Right cardiac atrium (tissue), 5 donors: ENCODE results near the gene REP15. TPM values are rescaled to one million over a fixed set of nuclear protein-coding genes. Genes with fewer than 3 reads are reported as not detected.
A peak's percentile ranks its signal among the peaks of the same experiment; 100 is the strongest.
"Not testable (repeated sequence)": the region's sequence is repeated elsewhere in the genome, so short reads cannot be mapped to it uniquely, and the experiment has no call there.

ENCODE experiments used
- ATAC-seq, 2 donors: fragments of 200-7000 bp; cut with Tn5 transposase; one replicate each; pipeline versions ENCODE4 v1.8.0 to v1.9.1; 2020; ENCODE audit warnings: moderate library complexity in 2 of 2, mild to moderate bottlenecking in 1 of 2
- DNase-seq, 3 donors: peaks; one replicate each; pipeline ENCODE4 v3.0.0-alpha.2; 2020
- H3K27ac ChIP-seq: one replicate; pipeline ENCODE4 v1.5.1; 2013; ENCODE audit warnings: mild to moderate bottlenecking, low read length, control low read depth, moderate library complexity
- H3K27me3 ChIP-seq: one replicate; pipeline ENCODE4 v1.6.1; 2013; ENCODE audit not compliant: control insufficient read depth, insufficient read depth
- H3K4me1 ChIP-seq: one replicate; pipeline ENCODE4 v1.6.1; 2013; ENCODE audit warnings: low read length; ENCODE audit not compliant: control insufficient read depth, insufficient read depth
- H3K4me3 ChIP-seq: one replicate; pipeline ENCODE4 v1.5.1; 2013; ENCODE audit warnings: low read length, control low read depth
- H3K9me3 ChIP-seq: one replicate; pipeline ENCODE4 v1.6.1; 2013; ENCODE audit warnings: low read length; ENCODE audit not compliant: control insufficient read depth
- WGBS: extraction: QIAGEN DNeasy Blood & Tissue Kit; methylation state at CpG from one replicate; pipeline ENCODE4 v1.1.7; 2013; 5-methylcytosine and 5-hydroxymethylcytosine counted together
- intact Hi-C, 4 donors: fragments of 100-400 bp; cut with DNase I; formaldehyde crosslinking; loops; one replicate each; pipeline versions ENCODE4 v1.11.0 to v1.14.0; 2022 to 2023
- long read RNA-seq, 4 donors: library from polyadenylated mRNA; unstranded; transcript quantifications; one replicate each; pipeline ENCODE4 v2.0.0, GENCODE V29; 2020 to 2021
- polyA plus RNA-seq: library from polyadenylated mRNA; stranded (reverse); fragments of 200-250 nt; gene quantifications from one replicate; pipeline ENCODE4 v1.2.3, GENCODE V29; 2013
- total RNA-seq, 4 donors: library from RNA; stranded (reverse); fragmentation: NEBNext Ultra II Directional; extraction: Animal tissue kit (Norgen Biotek cat#: 25700); gene quantifications; one replicate each; pipeline ENCODE4 v1.2.1, GENCODE V29; 2021
- donor health status: healthy with polysubstance abuse.
- donor health status: DM: no; HTN: yes; CAD: no.
- donor health status: DM: no; HTN: no; CAD: no.
- donor health status: DM: no; HTN: yes; CAD: no; lungs with severe emphysema.
- donor health status: DM: yes; HTN: yes; CAD: no.

Gene REP15
- 1 to 10 TPM; 1.3 to 3.6 (median 2.0) TPM for total RNA-seq
- 2.6 TPM for polyA plus RNA-seq
- long read RNA-seq, donor 1, result 0 reads
- long read RNA-seq, donor 2, result 0 reads
- long read RNA-seq, donor 3, result 0 reads
- long read RNA-seq, donor 4, result 0 reads

GRCh38 chr12:27696293-27696652 lies at the start of gene REP15:
REP15 (plus strand) TSS chr12:27696447; CDS start chr12:27696563, 116 bp downstream.
- H3K4me1 ChIP-seq, result no peaks in the 10 kb centered on the region
- 82% methylated on average over 5 of the region's 5 CpGs for WGBS
- no peaks in the 10 kb centered on the region for H3K9me3 ChIP-seq
- no peak within 1 kb of the TSS for H3K27ac ChIP-seq
- no peaks in the 10 kb centered on the region for H3K27me3 ChIP-seq
- DNase-seq (no peak), ATAC-seq (no peak)
- H3K4me3 ChIP-seq, result no peak within 1 kb of the TSS
- intact Hi-C loops, result no loop called here

DNA sequence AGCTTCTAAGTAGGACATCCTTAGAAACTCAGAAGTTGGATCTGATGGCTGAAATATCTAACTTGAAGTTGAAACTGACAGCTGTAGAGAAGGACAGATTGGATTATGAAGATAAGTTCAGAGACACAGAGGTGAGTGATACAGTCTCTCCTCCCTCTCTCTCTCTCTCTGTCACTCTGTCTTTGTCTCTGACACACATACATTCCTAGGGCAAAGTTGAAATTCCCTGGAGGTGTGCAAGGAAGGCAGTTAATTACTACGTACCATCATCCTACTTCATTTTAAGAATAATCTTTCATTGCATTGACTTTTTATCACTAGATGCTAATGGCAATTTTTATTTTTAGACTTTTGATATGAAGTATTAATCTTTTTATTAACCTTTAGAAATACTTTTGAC lies 46.2 kb upstream of the REP15 start:
- 92% methylated on average over 1 of the region's 1 CpG for WGBS
- DNase-seq (no peak), ATAC-seq (no peak)
- intact Hi-C loops, result loop anchor here (5.0 to 10.0 kb wide), 3 partner anchors 215 to 225 kb away; no protein-coding TSS in a partner anchor
- Histone ChIP-seq H3K27me3 (no peaks in the 10 kb centered on the region), H3K4me1 (no peaks in the 10 kb centered on the region), H3K27ac (no peak overlapping the region), H3K9me3 (no peaks in the 10 kb centered on the region), H3K4me3 (no peak overlapping the region)

GRCh38 chr12:27651201-27651600 lies 45.0 kb upstream of the REP15 start:
- no peaks in the 10 kb centered on the region for H3K27me3 ChIP-seq
- intact Hi-C loops, result loop anchor here (5.0 to 10.0 kb wide), 3 partner anchors 216 to 226 kb away; no protein-coding TSS in a partner anchor
- no peak overlapping the region for H3K27ac ChIP-seq
- ATAC-seq (no peak), DNase-seq (no peak)
- 95% methylated on average over 1 of the region's 1 CpG for WGBS
- H3K9me3 ChIP-seq, result no peaks in the 10 kb centered on the region
- no peaks in the 10 kb centered on the region for H3K4me1 ChIP-seq
- no peak overlapping the region for H3K4me3 ChIP-seq

- ATAC-seq (peak; percentile 71 to 86), DNase-seq (no peak)
- Histone ChIP-seq H3K27ac (no peak overlapping the region), H3K4me1 (no peaks in the 10 kb centered on the region), H3K27me3 (no peaks in the 10 kb centered on the region), H3K9me3 (no peaks in the 10 kb centered on the region), H3K4me3 (no peak overlapping the region)
- intact Hi-C loops, result loop anchor here (5.0 to 10.0 kb wide), 3 partner anchors 217 to 227 kb away; no protein-coding TSS in a partner anchor
- 29% methylated on average over 1 of the region's 1 CpG for WGBS
Measured at GRCh38 chr12:27652174-27652763, 44.0 kb upstream of the REP15 start.

DNA sequence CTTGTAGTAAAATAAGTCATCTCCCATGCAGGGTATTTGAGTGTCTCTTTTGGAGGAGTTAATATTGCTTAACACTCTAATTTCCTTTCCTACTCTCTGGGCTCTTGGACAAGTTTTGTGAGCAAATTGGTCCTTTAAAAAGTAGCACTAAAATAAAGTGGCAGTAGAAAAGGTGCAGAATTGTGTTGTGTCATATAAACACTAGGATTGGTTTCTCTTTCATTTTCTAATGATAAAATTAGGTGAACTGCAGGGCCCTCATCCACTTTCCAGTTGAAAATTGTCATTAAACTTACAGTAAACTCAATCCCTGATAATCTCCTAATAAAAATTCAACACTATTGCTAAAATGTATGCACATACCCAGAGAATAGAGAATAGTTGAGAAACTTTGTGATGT lies 42.6 kb upstream of the REP15 start:
- Histone ChIP-seq H3K9me3 (no peaks in the 10 kb centered on the region), H3K27ac (no peak overlapping the region), H3K27me3 (no peaks in the 10 kb centered on the region), H3K4me3 (no peak overlapping the region), H3K4me1 (no peaks in the 10 kb centered on the region)
- DNase-seq (no peak), ATAC-seq (no peak)
- intact Hi-C loops, result loop anchor here (5.0 to 10.0 kb wide), 3 partner anchors 219 to 229 kb away; no protein-coding TSS in a partner anchor

- not testable (repeated sequence) for H3K27me3 ChIP-seq
Measured at GRCh38 chr12:27655476-27655875, 40.8 kb upstream of the REP15 start.

GRCh38 chr12:27657296-27657695 lies 39.0 kb upstream of the REP15 start:
- intact Hi-C loops, result loop anchor here in 2 of 4 donors (10.0 kb wide), 2 partner anchors 222 to 232 kb away; no protein-coding TSS in a partner anchor
- H3K4me1 ChIP-seq, result no peaks in the 10 kb centered on the region
- ATAC-seq, result no peak

More at GRCh38 chr12:27655476-27655875, 40.8 kb upstream of the REP15 start:
- intact Hi-C loops, result loop anchor here in 2 of 4 donors (10.0 kb wide), 2 partner anchors 221 to 231 kb away; no protein-coding TSS in a partner anchor
- not testable (repeated sequence) for ATAC-seq, H3K4me3 ChIP-seq, H3K9me3 ChIP-seq, H3K27ac ChIP-seq, DNase-seq, H3K4me1 ChIP-seq
- WGBS, result 68% methylated on average over 3 of the region's 3 CpGs

DNA sequence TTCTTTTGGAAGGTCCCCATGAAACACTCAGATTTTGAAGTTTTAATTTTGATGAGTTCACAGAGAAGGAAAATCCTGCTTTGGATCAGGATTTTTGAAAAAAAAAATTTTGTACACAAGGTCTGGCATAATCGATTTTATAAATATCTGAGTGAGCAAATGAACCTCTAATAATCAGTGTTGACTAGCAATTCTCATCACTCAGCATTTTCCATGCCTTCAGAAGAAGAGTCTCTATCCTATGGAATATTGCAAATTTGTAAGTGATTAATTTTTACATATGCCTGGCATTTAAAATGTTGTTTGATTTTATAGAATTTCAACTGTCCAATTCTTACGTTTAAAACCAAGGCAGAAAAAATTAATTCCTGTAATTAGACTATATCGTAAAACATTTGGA lies 30.5 kb upstream of the REP15 start:
- Histone ChIP-seq H3K9me3 (no peaks in the 10 kb centered on the region), H3K4me3 (no peak overlapping the region), H3K27ac (no peak overlapping the region), H3K27me3 (no peaks in the 10 kb centered on the region), H3K4me1 (no peaks in the 10 kb centered on the region)
- intact Hi-C loops, result no loop called here
- 93% methylated on average over 3 of the region's 3 CpGs for WGBS
- no peak for DNase-seq
- no peak for ATAC-seq

More at GRCh38 chr12:27657296-27657695, 39.0 kb upstream of the REP15 start:
- no peak overlapping the region for H3K27ac ChIP-seq
- H3K27me3 ChIP-seq, result no peaks in the 10 kb centered on the region
- DNase-seq, result no peak
- H3K4me3 ChIP-seq, result no peak overlapping the region
- H3K9me3 ChIP-seq, result no peaks in the 10 kb centered on the region
- 92% methylated on average over 4 of the region's 4 CpGs for WGBS

DNA sequence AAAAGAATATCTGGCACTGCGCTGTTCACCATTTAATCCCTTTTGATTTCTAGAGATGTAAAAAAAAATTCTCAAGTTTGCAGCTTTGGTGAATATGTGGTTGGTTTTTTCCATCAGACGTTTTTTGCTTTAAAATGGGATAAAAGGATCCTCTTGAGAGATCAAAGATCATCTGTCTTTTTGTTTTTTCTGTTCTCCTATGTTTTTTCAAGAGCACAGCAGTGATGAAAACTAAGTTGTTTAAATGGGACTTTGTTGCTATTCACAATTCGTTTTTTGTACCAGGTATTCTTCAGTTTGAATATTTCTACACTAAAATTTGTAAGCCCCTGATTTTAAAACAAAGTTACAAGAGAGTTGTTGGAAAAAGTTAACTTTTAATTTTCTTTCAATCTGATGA lies 29.7 kb upstream of the REP15 start:
- Histone ChIP-seq H3K27ac (no peak overlapping the region), H3K27me3 (no peaks in the 10 kb centered on the region)

GRCh38 chr12:27667540-27667939 lies 28.7 kb upstream of the REP15 start:
- intact Hi-C loops, result no loop called here
- no peak overlapping the region for H3K4me3 ChIP-seq
- ATAC-seq, result peak; percentile 29 to 55
- H3K9me3 ChIP-seq, result no peaks in the 10 kb centered on the region
- H3K4me1 ChIP-seq, result no peaks in the 10 kb centered on the region
- no peaks in the 10 kb centered on the region for H3K27me3 ChIP-seq
- 83% methylated on average over 6 of the region's 6 CpGs for WGBS
- H3K27ac ChIP-seq, result no peak overlapping the region
- DNase-seq, result peak in 1 of 3 donors; percentile 30

More for the DNA sequence above, 29.7 kb upstream of the REP15 start:
- no peaks in the 10 kb centered on the region for H3K4me1 ChIP-seq
- 58% methylated on average over 3 of the region's 3 CpGs for WGBS
- no peak for DNase-seq
- H3K4me3 ChIP-seq, result no peak overlapping the region
- intact Hi-C loops, result no loop called here
- no peak for ATAC-seq
- no peaks in the 10 kb centered on the region for H3K9me3 ChIP-seq

- no peak overlapping the region for H3K4me3 ChIP-seq
- no peak for DNase-seq
- H3K4me1 ChIP-seq, result no peaks in the 10 kb centered on the region
- no peak overlapping the region for H3K27ac ChIP-seq
- H3K27me3 ChIP-seq, result no peaks in the 10 kb centered on the region
- no peaks in the 10 kb centered on the region for H3K9me3 ChIP-seq
- intact Hi-C loops, result no loop called here
- WGBS, result 59% methylated on average over 4 of the region's 4 CpGs
- no peak for ATAC-seq
Measured at GRCh38 chr12:27672051-27672450, 24.2 kb upstream of the REP15 start.
